HCT116 (cell line): ENCODE results near the gene GPR3. TPM values are rescaled to one million over a fixed set of nuclear protein-coding genes. Genes with fewer than 3 reads are reported as not detected.

ENCODE experiments used
- ATAC-seq: fragments of 200-7000 bp; cut with Tn5 transposase; 2 replicates; pipeline ENCODE4 v1.9.1; 2020; ENCODE audit warnings: mild to moderate bottlenecking, moderate library complexity
- BruUV-seq: library from RNA; stranded (reverse); fragments of 400-500 nt; replicated peaks from 2 replicates; lab custom pipeline; 2021; lab: Mats Ljungman, UMichigan
- CTCF ChIA-PET: fragments of 300-600 bp; sonication (Branson Sonifier 250); formaldehyde crosslinking; loops from one replicate; lab custom pipeline; 2021; ENCODE audit warnings: antibody characterized with exemption; lab: Charles Lee
- POLR2A ChIA-PET: fragments of 300-600, 350-600 bp; sonication (Branson Sonifier 250); formaldehyde crosslinking; loops from one replicate; lab custom pipeline; 2021; ENCODE audit warnings: antibody characterized with exemption; lab: Charles Lee
- RAD21 ChIA-PET, 2 experiments: fragments of 300-600 bp; sonication (Branson Sonifier 250); formaldehyde crosslinking; loops; one replicate each; lab custom pipeline; 2023; ENCODE audit warnings: low total read pairs in 2 of 2; ENCODE audit not compliant: uncharacterized antibody in 2 of 2, unreplicated experiment in 2 of 2, low non-redundant PET in 1 of 2; lab: Charles Lee
- DNase-seq: peaks from one replicate; pipeline ENCODE4 v3.0.0-alpha.2; 2010; ENCODE audit warnings: low read depth, low spot score
- H2AFZ ChIP-seq: fragments of 200-600 bp; shearing (Covaris generic), sonication (generic); 2 replicates; pipeline ENCODE4 v1.6.1; 2017; ENCODE audit warnings: low read depth, mixed run types, mixed read lengths, antibody characterized with exemption, low read length; ENCODE audit not compliant: poor library complexity, severe bottlenecking
- H3K27ac ChIP-seq: 2 replicates; pipeline ENCODE4 v1.5.1; 2012; ENCODE audit warnings: low read depth, low read length
- H3K27me3 ChIP-seq: fragments of 200-600 bp; sonication (generic); 2 replicates; pipeline ENCODE4 v1.6.1; 2016; ENCODE audit warnings: mixed run types, low read length, mixed read lengths; ENCODE audit not compliant: insufficient read depth
- H3K36me3 ChIP-seq, 2 experiments: fragments of 200-500 bp in 1 of 2; fragments of 200-600 bp in 1 of 2; sonication (Bioruptor generic) in 1 of 2; sonication (generic) in 1 of 2; 2 replicates each; pipeline versions ENCODE4 v1.5.1 to v1.6.1; 2014 to 2016; ENCODE audit warnings: low read length in 2 of 2, inconsistent platforms in 1 of 2, mixed read lengths in 1 of 2, mixed run types in 1 of 2; ENCODE audit not compliant: insufficient read depth in 2 of 2, control insufficient read depth in 1 of 2
- H3K4me1 ChIP-seq, 2 experiments: fragments of 200-600 bp in 1 of 2; sonication (generic) in 1 of 2; 2 replicates each; pipeline versions ENCODE4 v1.5.1 to v1.6.1; 2012 to 2017; ENCODE audit warnings: low read length in 2 of 2, inconsistent platforms in 1 of 2, mild to moderate bottlenecking in 1 of 2, mixed read lengths in 1 of 2, mixed run types in 1 of 2, moderate library complexity in 1 of 2; ENCODE audit not compliant: insufficient read depth in 2 of 2, control insufficient read depth in 1 of 2
- H3K4me2 ChIP-seq: fragments of 200-600 bp; sonication (generic); 2 replicates; pipeline ENCODE4 v1.6.1; 2017; ENCODE audit warnings: mixed run types, low read length, mixed read lengths
- H3K4me3 ChIP-seq, 2 experiments: fragments of 200-600 bp in 1 of 2; sonication (generic) in 1 of 2; replicated peaks in 1 of 2; 2 replicates each; pipeline ENCODE4 v1.5.1; 2011 to 2016; ENCODE audit warnings: low read length in 2 of 2, control low read depth in 1 of 2, low read depth in 1 of 2, mild to moderate bottlenecking in 1 of 2, mixed read lengths in 1 of 2, mixed run types in 1 of 2
- H3K79me2 ChIP-seq: fragments of 200-600 bp; sonication (generic); 2 replicates; pipeline ENCODE4 v1.6.1; 2017; ENCODE audit warnings: mild to moderate bottlenecking, mixed run types, low read length, moderate library complexity, mixed read lengths; ENCODE audit not compliant: insufficient read depth
- H3K9ac ChIP-seq: fragments of 200-600 bp; sonication (generic); 2 replicates; pipeline ENCODE4 v1.6.1; 2016; ENCODE audit warnings: low read length, mixed read lengths
- H3K9me2 ChIP-seq: fragments of 200-600 bp; sonication (generic), shearing (Covaris generic); 2 replicates; pipeline ENCODE4 v1.6.1; 2017; ENCODE audit warnings: mixed run types, mild to moderate bottlenecking, moderate library complexity; ENCODE audit not compliant: insufficient read depth
- H3K9me3 ChIP-seq, 2 experiments: fragments of 200-500 bp in 1 of 2; fragments of 200-600 bp in 1 of 2; sonication (Bioruptor generic) in 1 of 2; sonication (generic) in 1 of 2; 2 replicates each; pipeline ENCODE4 v1.6.1; 2014 to 2017; ENCODE audit warnings: low read length in 2 of 2, mixed read lengths in 2 of 2, inconsistent platforms in 1 of 2, low read depth in 1 of 2, mild to moderate bottlenecking in 1 of 2, mixed run types in 1 of 2, moderate library complexity in 1 of 2; ENCODE audit not compliant: control insufficient read depth in 1 of 2, insufficient read depth in 1 of 2
- H4K20me1 ChIP-seq: fragments of 200-600 bp; sonication (generic), shearing (Covaris generic); 2 replicates; pipeline ENCODE4 v1.6.1; 2017; ENCODE audit warnings: mixed run types, mild to moderate bottlenecking, moderate library complexity; ENCODE audit not compliant: insufficient read depth
- ATF3 ChIP-seq: IDR thresholded peaks from 2 replicates; pipeline ENCODE4 v1.6.1; 2012
- CEBPB ChIP-seq: IDR thresholded peaks from 2 replicates; pipeline ENCODE4 v1.6.1; 2012; ENCODE audit warnings: low read depth
- EGR1 ChIP-seq: IDR thresholded peaks from 2 replicates; pipeline ENCODE4 v1.6.1; 2012; ENCODE audit warnings: low read depth
- EZH2 ChIP-seq: fragments of 200-600 bp; sonication (generic); IDR thresholded peaks from 2 replicates; pipeline ENCODE4 v1.6.1; 2017; ENCODE audit warnings: antibody characterized with exemption, mixed run types
- MAX ChIP-seq: IDR thresholded peaks from 2 replicates; pipeline ENCODE4 v1.6.1; 2012
- POLR2A ChIP-seq: IDR thresholded peaks from 2 replicates; pipeline ENCODE4 v1.7.0; 2011; ENCODE audit warnings: borderline replicate concordance; ENCODE audit not compliant: insufficient read depth, insufficient read length; ENCODE audit errors: extremely low read depth
- POLR2AphosphoS5 ChIP-seq: IDR thresholded peaks from 2 replicates; pipeline ENCODE4 v1.6.1; 2011; ENCODE audit warnings: mild to moderate bottlenecking, low read depth, low read length, moderate library complexity
- RAD21 ChIP-seq: IDR thresholded peaks from 2 replicates; pipeline ENCODE4 v1.6.1; 2012; ENCODE audit warnings: low read depth, mild to moderate bottlenecking
- SP1 ChIP-seq: IDR thresholded peaks from 2 replicates; pipeline ENCODE4 v1.6.1; 2012; ENCODE audit warnings: low read depth
- TCF7L2 ChIP-seq: IDR thresholded peaks from 2 replicates; pipeline ENCODE4 v1.7.0; 2011; ENCODE audit warnings: borderline replicate concordance, inconsistent platforms; ENCODE audit not compliant: insufficient read depth, insufficient read length; ENCODE audit errors: extremely low read depth
- YY1 ChIP-seq: IDR thresholded peaks from 2 replicates; pipeline ENCODE4 v1.6.1; 2011; ENCODE audit warnings: low read length, low read depth, moderate library complexity, mild to moderate bottlenecking; ENCODE audit not compliant: insufficient replicate concordance; ENCODE audit errors: extremely low read depth
- ZNF274 ChIP-seq: fragments of 200-500 bp; sonication (Bioruptor generic); IDR thresholded peaks from 2 replicates; pipeline ENCODE4 v1.6.1; 2014; ENCODE audit warnings: mild to moderate bottlenecking, low read depth, low read length, inconsistent platforms
- intact Hi-C: fragments of 100-400 bp; cut with micrococcal nuclease; formaldehyde crosslinking; loops from 2 replicates; pipeline ENCODE4 v1.10.0; 2022
- total RNA-seq: library from RNA; stranded (reverse); gene quantifications from one replicate; pipeline ENCODE4 v1.2.1, GENCODE V29; 2021; ENCODE audit not compliant: unreplicated experiment
- TF ChIP-seq, protein P1 (sequence below): IDR thresholded peaks from 2 replicates; pipeline ENCODE4 v1.6.1; 2011; ENCODE audit warnings: mild to moderate bottlenecking, low read length, moderate library complexity; ENCODE audit not compliant: insufficient replicate concordance; ENCODE audit errors: extremely low read depth

The GPR3 gene
- total RNA-seq, 1 experiment from 2014 or later, result 2.8 TPM

DNA sequence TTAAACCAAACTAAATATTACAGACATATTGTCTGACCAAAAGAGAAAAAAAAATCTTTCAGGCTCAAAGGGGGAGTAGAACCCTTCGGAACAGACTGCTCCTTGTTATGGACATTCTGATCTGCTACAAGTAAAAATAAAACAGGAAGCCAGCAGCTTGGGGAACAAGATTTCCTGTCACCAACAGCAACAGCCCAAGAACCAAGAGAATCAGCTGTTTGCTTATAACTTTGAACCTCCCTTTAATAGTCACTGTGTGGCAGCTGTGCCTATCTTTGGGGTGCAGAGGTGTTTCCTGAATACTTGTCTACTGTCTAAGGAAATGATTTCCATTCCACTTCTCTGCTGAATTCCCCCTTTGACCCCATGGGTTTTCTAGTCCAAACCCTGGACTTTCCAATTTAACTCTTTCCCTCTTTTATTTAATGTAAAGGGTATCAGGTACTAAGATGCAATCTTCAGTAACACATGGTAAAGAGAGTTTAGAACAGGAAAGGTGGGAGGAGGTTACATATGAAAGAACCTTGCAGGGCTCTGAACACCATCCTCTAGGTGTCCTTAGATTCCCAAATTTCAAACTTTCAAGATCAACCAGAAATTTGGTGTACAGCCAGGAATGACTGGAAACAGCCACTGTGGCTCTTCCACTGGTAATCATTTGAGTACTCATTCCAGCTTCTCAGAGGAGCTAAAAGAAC lies 38.6 kb downstream of the GPR3 start:
- POLR2A ChIA-PET, result interaction anchor here (0.6 to 0.7 kb wide), 2 partner anchors 9 to 173 kb away, joined by 3 to 4 read pairs; partner anchors contain the start of gene AHDC1
- no peak overlapping the region for H3K9ac ChIP-seq
- peaks cover 3% of the 10 kb centered on the region; the same call in 1 of the 2 replicates for H4K20me1 ChIP-seq
- peaks cover 5 to 10% of the 10 kb centered on the region in 2 experiments; a peak in 3 of 4 replicates for H3K36me3 ChIP-seq
- H3K79me2 ChIP-seq, result peaks cover 76% of the 10 kb centered on the region
- no peak overlapping the region for H3K27ac ChIP-seq
- no peaks in the 10 kb centered on the region for H3K9me3 ChIP-seq
- no peak overlapping the region for H3K4me3 ChIP-seq
- no peak for DNase-seq
- no peak overlapping the region for H2AFZ ChIP-seq
- intact Hi-C loops, result no loop called here
- H3K27me3 ChIP-seq, result no peaks in the 10 kb centered on the region
- no peak overlapping the region for H3K4me2 ChIP-seq
- TF ChIP-seq RAD21 (peak; percentile 13; the same call in 1 of the 2 replicates), SP1 (no peak), MAX (no peak), YY1 (no peak)
- RAD21 ChIA-PET, result interaction anchor here in 1 of 2 experiments (0.8 kb wide), 1 partner anchor 15 kb away, joined by 3 read pairs; no protein-coding TSS in a partner anchor
- CTCF ChIA-PET, result no interaction called here
- H3K4me1 ChIP-seq, result peaks cover 0 to 3% of the 10 kb centered on the region in 2 experiments; a peak in 2 of 4 replicates
- H3K9me2 ChIP-seq, result no peaks in the 10 kb centered on the region
- ATAC-seq, result no peak
- BruUV-seq, result no TSS peak

GRCh38 chr1:27431601-27431940 lies 39.1 kb downstream of the GPR3 start:
- intact Hi-C loops, result no loop called here
- no peak overlapping the region for H3K9ac ChIP-seq
- peaks cover 5 to 10% of the 10 kb centered on the region in 2 experiments; a peak in 3 of 4 replicates for H3K36me3 ChIP-seq
- DNase-seq (no peak), ATAC-seq (no peak)
- ChIA-PET POLR2A (interaction anchor here (0.6 kb wide), 1 partner anchor 173 kb away, joined by 4 read pairs; the partner anchor contains the start of gene AHDC1), RAD21 (no interaction called here), CTCF (no interaction called here)
- H3K4me2 ChIP-seq, result no peak overlapping the region
- no TSS peak for BruUV-seq
- H3K27ac ChIP-seq, result no peak overlapping the region
- H3K27me3 ChIP-seq, result no peaks in the 10 kb centered on the region
- peaks cover 79% of the 10 kb centered on the region for H3K79me2 ChIP-seq
- H3K4me1 ChIP-seq, result peaks cover 2 to 9% of the 10 kb centered on the region in 2 experiments
- H4K20me1 ChIP-seq, result peaks cover 7% of the 10 kb centered on the region; the same call in 1 of the 2 replicates
- no peak overlapping the region for H2AFZ ChIP-seq
- no peaks in the 10 kb centered on the region for H3K9me3 ChIP-seq
- no peaks in the 10 kb centered on the region for H3K9me2 ChIP-seq
- no peak overlapping the region for H3K4me3 ChIP-seq
- TF ChIP-seq POLR2AphosphoS5 (no peak), TCF7L2 (no peak), EGR1 (no peak), POLR2A (no peak), ATF3 (no peak), ZNF274 (no peak), EZH2 (no peak), CEBPB (no peak)
- TF ChIP-seq, protein P1, sequence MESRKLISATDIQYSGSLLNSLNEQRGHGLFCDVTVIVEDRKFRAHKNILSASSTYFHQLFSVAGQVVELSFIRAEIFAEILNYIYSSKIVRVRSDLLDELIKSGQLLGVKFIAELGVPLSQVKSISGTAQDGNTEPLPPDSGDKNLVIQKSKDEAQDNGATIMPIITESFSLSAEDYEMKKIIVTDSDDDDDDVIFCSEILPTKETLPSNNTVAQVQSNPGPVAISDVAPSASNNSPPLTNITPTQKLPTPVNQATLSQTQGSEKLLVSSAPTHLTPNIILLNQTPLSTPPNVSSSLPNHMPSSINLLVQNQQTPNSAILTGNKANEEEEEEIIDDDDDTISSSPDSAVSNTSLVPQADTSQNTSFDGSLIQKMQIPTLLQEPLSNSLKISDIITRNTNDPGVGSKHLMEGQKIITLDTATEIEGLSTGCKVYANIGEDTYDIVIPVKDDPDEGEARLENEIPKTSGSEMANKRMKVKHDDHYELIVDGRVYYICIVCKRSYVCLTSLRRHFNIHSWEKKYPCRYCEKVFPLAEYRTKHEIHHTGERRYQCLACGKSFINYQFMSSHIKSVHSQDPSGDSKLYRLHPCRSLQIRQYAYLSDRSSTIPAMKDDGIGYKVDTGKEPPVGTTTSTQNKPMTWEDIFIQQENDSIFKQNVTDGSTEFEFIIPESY, result no peak
